H1 (cell line): Measurements from ENCODE around the gene LRP1-AS. TPM values are rescaled to one million over a fixed set of nuclear protein-coding genes. Genes with fewer than 3 reads are reported as not detected.

Experiments
- CREB1 ChIP-seq: IDR thresholded peaks from 2 replicates; pipeline ENCODE4 v1.6.1; 2012; ENCODE audit warnings: inconsistent platforms
- FOSL1 ChIP-seq: IDR thresholded peaks from 2 replicates; pipeline ENCODE4 v1.6.1; 2011; ENCODE audit warnings: mild to moderate bottlenecking, low read depth, low read length, moderate library complexity; ENCODE audit not compliant: insufficient read depth
- GTF2F1 ChIP-seq: IDR thresholded peaks from 2 replicates; pipeline ENCODE4 v1.6.1; 2012; ENCODE audit warnings: low read depth, low read length, improper control_type of control experiment, borderline replicate concordance
- NANOG ChIP-seq: IDR thresholded peaks from 2 replicates; pipeline ENCODE4 v1.6.1; 2011; ENCODE audit warnings: low read length, low read depth, mild to moderate bottlenecking, inconsistent platforms; ENCODE audit not compliant: insufficient read depth, poor library complexity, severe bottlenecking
- POLR2AphosphoS5 ChIP-seq: IDR thresholded peaks from 2 replicates; pipeline ENCODE4 v1.6.1; 2011; ENCODE audit warnings: low read depth, low read length
- RXRA ChIP-seq: IDR thresholded peaks from 2 replicates; pipeline ENCODE4 v1.6.1; 2011; ENCODE audit warnings: low read depth, mild to moderate bottlenecking, low read length, moderate library complexity; ENCODE audit not compliant: insufficient read depth
- TAF7 ChIP-seq: optimal IDR thresholded peaks from 2 replicates; pipeline ENCODE3; 2011; ENCODE audit warnings: low read depth, mild to moderate bottlenecking, inconsistent platforms, low read length, moderate library complexity, borderline replicate concordance
- polyA plus RNA-seq, 7 experiments: library from polyadenylated mRNA; depleted of rRNA in 3 of 7; stranded (reverse) in 5 of 7; unstranded in 2 of 7; fragments of >200 nt in 5 of 7; fragments of 200-250 nt in 2 of 7; gene quantifications; 1 replicate in 5 of 7; 2 replicates in 1 of 7; 4 replicates in 1 of 7; pipeline versions ENCODE4 v1.2.1 to v1.2.3, GENCODE V29; 2011 to 2013; ENCODE audit warnings: missing spikeins in 2 of 7, mixed read lengths in 2 of 7
- total RNA-seq: library from RNA; stranded (reverse); fragmentation: NEBNext Ultra II Directional; extraction: Animal tissue kit (Norgen Biotek cat#: 25700); gene quantifications from 2 replicates; pipeline ENCODE4 v1.2.1, GENCODE V29; 2021
- TF ChIP-seq, protein P1 (sequence below): IDR thresholded peaks from 2 replicates; pipeline ENCODE4 v1.6.1; 2011; ENCODE audit warnings: low read length, improper control_type of control experiment

Gene LRP1-AS
- total and polyA plus RNA-seq, 2 of the 8 experiments (the other 6 are each of a cell fraction or from before 2014, with no cell fraction given) = not detected

DNA sequence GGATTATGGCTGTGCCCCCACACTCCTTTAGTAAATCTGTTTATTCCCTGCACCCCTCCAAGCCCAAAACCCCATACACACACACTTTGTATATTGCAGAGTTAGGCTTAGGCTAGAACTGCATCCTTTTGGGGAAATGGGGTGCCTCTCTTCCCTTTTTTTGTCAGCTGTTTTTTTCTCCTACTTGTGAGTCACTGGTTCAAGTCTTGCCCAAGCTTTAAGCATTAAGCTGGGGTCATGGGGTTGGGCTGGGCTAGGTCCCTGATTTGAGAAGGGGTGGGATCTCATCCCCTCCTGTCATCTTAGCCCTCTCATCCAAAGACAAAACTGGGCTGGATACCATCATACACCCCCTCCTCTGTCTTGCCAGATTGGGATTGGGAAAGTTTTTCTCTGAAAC lies 17.5 kb downstream of the LRP1-AS start (continued):
- TF ChIP-seq, protein P1, sequence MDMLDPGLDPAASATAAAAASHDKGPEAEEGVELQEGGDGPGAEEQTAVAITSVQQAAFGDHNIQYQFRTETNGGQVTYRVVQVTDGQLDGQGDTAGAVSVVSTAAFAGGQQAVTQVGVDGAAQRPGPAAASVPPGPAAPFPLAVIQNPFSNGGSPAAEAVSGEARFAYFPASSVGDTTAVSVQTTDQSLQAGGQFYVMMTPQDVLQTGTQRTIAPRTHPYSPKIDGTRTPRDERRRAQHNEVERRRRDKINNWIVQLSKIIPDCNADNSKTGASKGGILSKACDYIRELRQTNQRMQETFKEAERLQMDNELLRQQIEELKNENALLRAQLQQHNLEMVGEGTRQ = no peak
- TF ChIP-seq GTF2F1 (no peak), POLR2AphosphoS5 (no peak), TAF7 (no peak), FOSL1 (no peak), NANOG (no peak), CREB1 (no peak), RXRA (no peak)
